Esophagus muscularis mucosa (tissue), 4 donors: ENCODE measurements around the gene COL4A1. TPM values are rescaled to one million over a fixed set of nuclear protein-coding genes. Genes with fewer than 3 reads are reported as not detected.

ENCODE experiments used
- DNase-seq: peaks from one replicate; pipeline ENCODE4 v3.0.0-alpha.2; 2017; ENCODE audit errors: extremely low spot score
- H3K27ac ChIP-seq, 4 donors: fragments of 200-600 bp; sonication (generic); replicated peaks in 1 of 4; 1 replicate in 3 of 4; 2 replicates in 1 of 4; pipeline ENCODE4 v1.5.1; 2016 to 2019; ENCODE audit warnings: mild to moderate bottlenecking in 1 of 4
- H3K27me3 ChIP-seq, 4 donors: fragments of 200-600 bp; sonication (generic); one replicate each; pipeline versions ENCODE4 v1.5.1 to v1.6.0; 2016 to 2019
- H3K36me3 ChIP-seq, 4 donors: fragments of 200-600 bp; sonication (generic); one replicate each; pipeline ENCODE4 v1.5.1; 2016 to 2019
- H3K4me1 ChIP-seq, 4 donors: fragments of 200-600 bp; sonication (generic); one replicate each; pipeline ENCODE4 v1.5.1; 2016 to 2019
- H3K4me3 ChIP-seq, 4 donors: fragments of 200-600 bp; sonication (generic); 1 replicate in 2 of 4; 2 replicates in 2 of 4; pipeline ENCODE4 v1.5.1; 2016 to 2019; ENCODE audit warnings: mild to moderate bottlenecking in 4 of 4, moderate library complexity in 1 of 4
- H3K9me3 ChIP-seq, 4 donors: fragments of 200-600 bp; sonication (generic); 1 replicate in 3 of 4; 2 replicates in 1 of 4; pipeline ENCODE4 v1.5.1; 2016 to 2019
- CTCF ChIP-seq, 3 experiments: fragments of 200-600 bp in 2 of 3; fragments of 450-650 bp in 1 of 3; sonication (generic) in 2 of 3; IDR thresholded peaks; one replicate each; pipeline ENCODE4 v1.5.1; 2017 to 2019; ENCODE audit warnings: antibody characterized with exemption in 3 of 3, mild to moderate bottlenecking in 2 of 3, moderate library complexity in 1 of 3
- EP300 ChIP-seq: sonication (generic); formaldehyde crosslinking; IDR thresholded peaks from one replicate; pipeline ENCODE4 v1.6.1; 2017; ENCODE audit warnings: antibody characterized with exemption
- POLR2A ChIP-seq: fragments of 450-650 bp; IDR thresholded peaks from one replicate; pipeline ENCODE4 v1.6.1; 2017; ENCODE audit warnings: antibody characterized with exemption, moderate library complexity, mild to moderate bottlenecking, low read depth
- POLR2AphosphoS5 ChIP-seq, 2 donors: sonication (generic); formaldehyde crosslinking; IDR thresholded peaks; one replicate each; pipeline ENCODE4 v1.6.1; 2017; ENCODE audit warnings: antibody characterized with exemption in 2 of 2
- WGBS: methylation state at CpG from one replicate; pipeline ENCODE4 v1.1.5; 2018; 5-methylcytosine and 5-hydroxymethylcytosine counted together
- intact Hi-C: fragments of 100-400 bp; cut with DNase I; formaldehyde crosslinking; loops from one replicate; pipeline ENCODE4 v1.15.1; 2023
- total RNA-seq, 4 donors: library from RNA; depleted of rRNA; stranded (reverse); fragments of >200 nt; gene quantifications; one replicate each; pipeline versions ENCODE4 v1.1.0 to v1.2.1, GENCODE V29; 2016

Gene COL4A1
- total RNA-seq, 4 donors from 2014 or later, result 328 to 578 (median 405) TPM

GRCh38 chr13:110157718-110158117 lies 149.2 kb downstream of the COL4A1 start:
- Histone ChIP-seq H3K4me1 (peaks cover 7 to 32% (median 23%) of the 10 kb centered on the region in 4 donors), H3K36me3 (peaks cover 43 to 99% (median 95%) of the 10 kb centered on the region in 4 donors), H3K27me3 (no peaks in the 10 kb centered on the region), H3K27ac (peak overlapping the region; percentile 33 to 73 (median 50)), H3K9me3 (no peaks in the 10 kb centered on the region), H3K4me3 (no peak overlapping the region)
- no peak for TF ChIP-seq EP300
- no peak for TF ChIP-seq POLR2AphosphoS5 (IDR thresholded peaks at IDR 0.05)
- TF ChIP-seq POLR2A, result no peak
- TF ChIP-seq CTCF (IDR thresholded peaks at IDR 0.05), result no peak
- WGBS, result 75% methylated on average over 1 of the region's 1 CpG
- intact Hi-C loops, result no loop called here
- DNase-seq, result no peak

- H3K36me3 ChIP-seq, result peaks cover 43 to 99% (median 95%) of the 10 kb centered on the region in 4 donors
- DNase-seq, result no peak
- H3K27me3 ChIP-seq, result no peaks in the 10 kb centered on the region
- no peaks in the 10 kb centered on the region for H3K9me3 ChIP-seq
- H3K4me3 ChIP-seq, result no peak overlapping the region
- H3K4me1 ChIP-seq, result peaks cover 7 to 32% (median 23%) of the 10 kb centered on the region in 4 donors
- TF ChIP-seq POLR2A (no peak), EP300 (no peak), POLR2AphosphoS5 (IDR thresholded peaks at IDR 0.05) (no peak), CTCF (IDR thresholded peaks at IDR 0.05) (no peak)
- 77% methylated on average over 5 of the region's 5 CpGs for WGBS
- intact Hi-C loops, result no loop called here
- H3K27ac ChIP-seq, result peak overlapping the region; percentile 33 to 73 (median 36)
Observed at GRCh38 chr13:110156301-110157049, 150.5 kb downstream of the COL4A1 start.

- H3K9me3 ChIP-seq, result no peaks in the 10 kb centered on the region
- WGBS, result 96% methylated on average over 13 of the region's 14 CpGs
- H3K4me3 ChIP-seq, result no peak overlapping the region
- H3K4me1 ChIP-seq, result peaks cover 7 to 32% (median 23%) of the 10 kb centered on the region in 4 donors
- no peaks in the 10 kb centered on the region for H3K27me3 ChIP-seq
- intact Hi-C loops, result no loop called here
- DNase-seq, result no peak
- H3K27ac ChIP-seq, result peak overlapping the region in 2 of 4 donors; percentile 35 to 73
- TF ChIP-seq POLR2A, result no peak
- TF ChIP-seq EP300, result no peak
- no peak for TF ChIP-seq POLR2AphosphoS5 (IDR thresholded peaks at IDR 0.05)
- TF ChIP-seq CTCF (IDR thresholded peaks at IDR 0.05), result no peak
- H3K36me3 ChIP-seq, result peaks cover 47 to 99% (median 96%) of the 10 kb centered on the region in 4 donors
Observed at GRCh38 chr13:110155072-110155471, 151.9 kb downstream of the COL4A1 start.

- Histone ChIP-seq H3K9me3 (no peaks in the 10 kb centered on the region), H3K27me3 (no peaks in the 10 kb centered on the region), H3K27ac (peak overlapping the region in 1 of 4 donors; percentile 73), H3K36me3 (peaks cover 51 to 99% (median 96%) of the 10 kb centered on the region in 4 donors), H3K4me3 (no peak overlapping the region), H3K4me1 (peaks cover 7 to 32% (median 23%) of the 10 kb centered on the region in 4 donors)
- TF ChIP-seq EP300 (no peak), POLR2A (no peak)
- intact Hi-C loops, result no loop called here
- 80% methylated on average over 7 of the region's 7 CpGs for WGBS
- no peak for DNase-seq
Observed at GRCh38 chr13:110154410-110154933, 152.5 kb downstream of the COL4A1 start.

- no peaks in the 10 kb centered on the region for H3K9me3 ChIP-seq
- intact Hi-C loops, result no loop called here
- no peak for DNase-seq
- no peak overlapping the region for H3K27ac ChIP-seq
- peaks cover 0 to 14% (median 10%) of the 10 kb centered on the region in 4 donors for H3K4me1 ChIP-seq
- WGBS, result 94% methylated on average over 17 of the region's 17 CpGs
- no peak for TF ChIP-seq CTCF (IDR thresholded peaks at IDR 0.05)
- TF ChIP-seq EP300, result no peak
- TF ChIP-seq POLR2AphosphoS5 (IDR thresholded peaks at IDR 0.05), result no peak
- peaks cover 59 to 96% (median 92%) of the 10 kb centered on the region in 4 donors for H3K36me3 ChIP-seq
- H3K4me3 ChIP-seq, result no peak overlapping the region
- H3K27me3 ChIP-seq, result no peaks in the 10 kb centered on the region
Observed at GRCh38 chr13:110152351-110152750, 154.6 kb downstream of the COL4A1 start.
